K562 (cell line): ENCODE measurements around the gene LST1. TPM values are rescaled to one million over a fixed set of nuclear protein-coding genes. Genes with fewer than 3 reads are reported as not detected.

Experiments
- ARID2 ChIP-seq: fragments of 450-650 bp; IDR thresholded peaks from 2 replicates; pipeline ENCODE4 v1.6.1; 2017; ENCODE audit warnings: antibody characterized with exemption, mild to moderate bottlenecking
- BDP1 ChIP-seq: IDR thresholded peaks from 3 replicates; pipeline ENCODE4 v1.6.1; 2011; ENCODE audit not compliant: insufficient read length, insufficient read depth
- CBFA2T2 ChIP-seq: fragments of 450-650 bp; conservative IDR thresholded peaks from 2 replicates; pipeline ENCODE4 v1.6.1; 2017; ENCODE audit warnings: mild to moderate bottlenecking
- CCNT2 ChIP-seq: IDR thresholded peaks from 2 replicates; pipeline ENCODE4 v1.6.1; 2011; ENCODE audit warnings: borderline replicate concordance, low read depth, mild to moderate bottlenecking, moderate library complexity, mixed read lengths, low read length; ENCODE audit not compliant: insufficient read length; ENCODE audit errors: extremely low read depth
- GABPB2 ChIP-seq: fragments of 250-450 bp; sonication (Bioruptor Pico); conservative IDR thresholded peaks from 2 replicates; pipeline ENCODE4 v1.5.1; 2021; ENCODE audit warnings: mild to moderate bottlenecking
- KDM1A ChIP-seq, 2 experiments: fragments of 450-650 bp; IDR thresholded peaks; 2 replicates each; pipeline ENCODE4 v1.6.1; 2016; ENCODE audit warnings: mild to moderate bottlenecking in 2 of 2
- MCM3 ChIP-seq: fragments of 450-650 bp; IDR thresholded peaks from 2 replicates; pipeline ENCODE4 v1.6.1; 2016
- MEF2A ChIP-seq: IDR thresholded peaks from 2 replicates; pipeline ENCODE4 v1.6.1; 2011; ENCODE audit warnings: low read depth, mild to moderate bottlenecking, low read length, moderate library complexity; ENCODE audit not compliant: control insufficient read depth
- OTX1 ChIP-seq: fragments of 450-650 bp; formaldehyde crosslinking; IDR thresholded peaks from 2 replicates; pipeline ENCODE4 v1.4.0; 2022; ENCODE audit warnings: mild to moderate bottlenecking
- RBM25 ChIP-seq: fragments of 200-400 bp; formaldehyde crosslinking; IDR thresholded peaks from 2 replicates; pipeline ENCODE4 v1.6.1; 2018; ENCODE audit warnings: low read length, low read depth, moderate library complexity; ENCODE audit not compliant: severe bottlenecking
- REST ChIP-seq, 2 experiments: fragments of 450-650 bp; formaldehyde crosslinking in 1 of 2; IDR thresholded peaks; 2 replicates each; pipeline versions ENCODE4 v1.4.0 to v1.6.1; 2014 to 2020; ENCODE audit warnings: mild to moderate bottlenecking in 2 of 2, borderline replicate concordance in 1 of 2, low read depth in 1 of 2
- SMARCE1 ChIP-seq: fragments of 450-650 bp; IDR thresholded peaks from 2 replicates; pipeline ENCODE4 v1.7.1; 2016; ENCODE audit warnings: mild to moderate bottlenecking
- ZNF583 ChIP-seq: fragments of 250-450 bp; sonication (Bioruptor Pico); IDR thresholded peaks from 2 replicates; pipeline ENCODE4 v1.4.0; 2020
- ZNF764 ChIP-seq: fragments of 250-450 bp; sonication (Bioruptor Pico); IDR thresholded peaks from 2 replicates; pipeline ENCODE4 v1.4.0; 2020; ENCODE audit warnings: low read depth, mild to moderate bottlenecking, moderate library complexity
- polyA plus RNA-seq, 8 experiments: library from polyadenylated mRNA; depleted of rRNA in 4 of 8; stranded (reverse) in 5 of 8; unstranded in 3 of 8; fragments of >200 nt; fragmentation: Nextera tagmentation in 2 of 8; fragmentation: Illumina TruSeq in 1 of 8; extraction: Ambion mirVana in 2 of 8; extraction: Trizol in 1 of 8; gene quantifications; 2 replicates each; pipeline versions ENCODE4 v1.2.1 to v1.2.3, GENCODE V29; 2011 to 2014; ENCODE audit warnings: inconsistent platforms in 1 of 8, missing spikeins in 1 of 8
- total RNA-seq, 7 experiments: library from RNA; depleted of rRNA in 6 of 7; stranded (reverse); fragments of >200 nt in 6 of 7; fragmentation: Illumina TruSeq in 2 of 7; extraction: Trizol in 2 of 7; gene quantifications; 2 replicates each; pipeline versions ENCODE4 v1.2.1 to v1.2.3, GENCODE V29; 2011 to 2021; ENCODE audit warnings: low replicate concordance in 1 of 7
- TF ChIP-seq, protein P1 (sequence below): sonication (generic); formaldehyde crosslinking; IDR thresholded peaks from 2 replicates; pipeline ENCODE4 v1.8.1; 2023; ENCODE audit warnings: mild to moderate bottlenecking, missing genetic modification reagents
- TF ChIP-seq, protein P2 (sequence below): fragments of 450-650 bp; IDR thresholded peaks from 2 replicates; pipeline ENCODE4 v1.6.1; 2016; ENCODE audit warnings: borderline replicate concordance

The LST1 gene
- total and polyA plus RNA-seq, 9 of the 15 experiments (the other 6 are each of a cell fraction or from before 2014, with no cell fraction given) = 0.82 to 7.8 (median 1.7) TPM

- peak; percentile 29; the same call in 1 of the 2 replicates for TF ChIP-seq REST (IDR thresholded peaks at IDR 0.05; ENCODE audit: borderline replicate concordance)
- TF ChIP-seq REST (CRISPR knock-in tag; IDR thresholded peaks at IDR 0.05; ENCODE audit: low read depth) = no peak
- TF ChIP-seq ARID2 = no peak
- peak; percentile 38 to 75; a peak in 2 of 4 replicates for TF ChIP-seq KDM1A (IDR thresholded peaks at IDR 0.05)
- no peak for TF ChIP-seq MCM3
- no peak for TF ChIP-seq CCNT2
- no peak for TF ChIP-seq ZNF583 (CRISPR knock-in tag)
- no peak for TF ChIP-seq CBFA2T2
- no peak for TF ChIP-seq BDP1
- TF ChIP-seq SMARCE1 = no peak
- peak; percentile 90 for TF ChIP-seq RBM25
- no peak for TF ChIP-seq OTX1
- TF ChIP-seq, protein P1, sequence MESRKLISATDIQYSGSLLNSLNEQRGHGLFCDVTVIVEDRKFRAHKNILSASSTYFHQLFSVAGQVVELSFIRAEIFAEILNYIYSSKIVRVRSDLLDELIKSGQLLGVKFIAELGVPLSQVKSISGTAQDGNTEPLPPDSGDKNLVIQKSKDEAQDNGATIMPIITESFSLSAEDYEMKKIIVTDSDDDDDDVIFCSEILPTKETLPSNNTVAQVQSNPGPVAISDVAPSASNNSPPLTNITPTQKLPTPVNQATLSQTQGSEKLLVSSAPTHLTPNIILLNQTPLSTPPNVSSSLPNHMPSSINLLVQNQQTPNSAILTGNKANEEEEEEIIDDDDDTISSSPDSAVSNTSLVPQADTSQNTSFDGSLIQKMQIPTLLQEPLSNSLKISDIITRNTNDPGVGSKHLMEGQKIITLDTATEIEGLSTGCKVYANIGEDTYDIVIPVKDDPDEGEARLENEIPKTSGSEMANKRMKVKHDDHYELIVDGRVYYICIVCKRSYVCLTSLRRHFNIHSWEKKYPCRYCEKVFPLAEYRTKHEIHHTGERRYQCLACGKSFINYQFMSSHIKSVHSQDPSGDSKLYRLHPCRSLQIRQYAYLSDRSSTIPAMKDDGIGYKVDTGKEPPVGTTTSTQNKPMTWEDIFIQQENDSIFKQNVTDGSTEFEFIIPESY (CRISPR knock-in tag) = 0 out of 2 replicates have a peak, but pooled peaks have one; percentile 11
- no peak for TF ChIP-seq ZNF764 (CRISPR knock-in tag)
- TF ChIP-seq, protein P2, sequence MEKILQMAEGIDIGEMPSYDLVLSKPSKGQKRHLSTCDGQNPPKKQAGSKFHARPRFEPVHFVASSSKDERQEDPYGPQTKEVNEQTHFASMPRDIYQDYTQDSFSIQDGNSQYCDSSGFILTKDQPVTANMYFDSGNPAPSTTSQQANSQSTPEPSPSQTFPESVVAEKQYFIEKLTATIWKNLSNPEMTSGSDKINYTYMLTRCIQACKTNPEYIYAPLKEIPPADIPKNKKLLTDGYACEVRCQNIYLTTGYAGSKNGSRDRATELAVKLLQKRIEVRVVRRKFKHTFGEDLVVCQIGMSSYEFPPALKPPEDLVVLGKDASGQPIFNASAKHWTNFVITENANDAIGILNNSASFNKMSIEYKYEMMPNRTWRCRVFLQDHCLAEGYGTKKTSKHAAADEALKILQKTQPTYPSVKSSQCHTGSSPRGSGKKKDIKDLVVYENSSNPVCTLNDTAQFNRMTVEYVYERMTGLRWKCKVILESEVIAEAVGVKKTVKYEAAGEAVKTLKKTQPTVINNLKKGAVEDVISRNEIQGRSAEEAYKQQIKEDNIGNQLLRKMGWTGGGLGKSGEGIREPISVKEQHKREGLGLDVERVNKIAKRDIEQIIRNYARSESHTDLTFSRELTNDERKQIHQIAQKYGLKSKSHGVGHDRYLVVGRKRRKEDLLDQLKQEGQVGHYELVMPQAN = no peak
- TF ChIP-seq GABPB2 = no peak
- TF ChIP-seq MEF2A = no peak
Measured at GRCh38 chr6:31585491-31585890, 586 bp upstream of the LST1 start (continued).
